ENCODE data around the gene GNE. TPM values are rescaled to one million over a fixed set of nuclear protein-coding genes. Genes with fewer than 3 reads are reported as not detected.
A peak's percentile ranks its signal among the peaks of the same experiment; 100 is the strongest.

The GNE gene
- total RNA-seq, 4 donors from 2014 or later, result 11.0 to 18.5 (median 13.9) TPM

DNA sequence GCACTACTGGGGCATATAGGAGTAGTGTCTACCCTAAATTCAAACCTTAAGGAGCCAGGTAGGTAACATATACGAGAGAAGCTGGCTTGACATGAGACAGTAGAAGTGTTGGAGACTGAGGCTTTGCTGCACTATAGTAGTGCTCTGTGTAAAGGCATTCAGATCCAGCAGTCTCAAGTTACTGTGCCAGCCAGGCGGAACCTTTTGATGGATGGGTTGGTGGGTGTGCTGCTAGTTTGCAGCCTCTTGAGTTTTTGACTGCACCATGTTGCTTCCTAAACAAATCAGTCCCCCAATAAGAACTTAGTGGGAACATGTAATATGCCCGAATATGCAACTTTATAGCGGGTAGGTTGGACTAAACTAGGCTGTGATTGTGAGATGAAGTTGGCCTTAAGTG lies 66.1 kb downstream of the GNE start:
- in situ Hi-C loops (cut with MboI; ENCODE audit: low sequenced_read_pairs in 4 of 4), result loop anchor here in 1 of 4 donors (10.0 kb wide), 1 partner anchor 63 kb away; the partner anchor contains the start of gene GNE
- H3K27ac ChIP-seq, result peak overlapping the region; percentile 89 to 97 (median 91)
- intact Hi-C loops (cut with DNase I; ENCODE audit: low total_unique reads), result loop anchor here (5.0 to 10.0 kb wide), 4 partner anchors 135 to 1205 kb away; partner anchors contain the start of genes CREB3, DNAJB5 and TLN1

DNA sequence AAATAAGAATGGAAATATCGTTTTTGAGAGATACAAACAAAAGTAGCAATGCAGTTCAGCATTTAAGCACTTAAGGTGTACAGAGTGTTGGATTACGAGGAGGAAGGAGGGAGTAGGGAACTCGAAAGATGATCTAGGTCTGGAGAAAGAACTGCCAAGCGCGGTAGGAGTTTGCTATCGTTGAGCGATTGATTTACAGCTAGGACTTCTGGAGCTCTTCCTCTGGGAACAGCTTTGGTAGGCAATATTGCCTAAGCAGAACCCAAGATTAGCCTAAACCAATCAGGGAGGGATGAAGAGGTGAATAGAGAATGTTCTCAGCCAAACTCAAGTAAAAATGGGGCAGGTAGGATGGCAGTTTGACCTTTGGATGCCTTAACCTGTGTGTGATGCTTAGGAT lies 66.6 kb downstream of the GNE start:
- in situ Hi-C loops (cut with MboI; ENCODE audit: low sequenced_read_pairs in 4 of 4) (loop anchor here in 1 of 4 donors (10.0 kb wide), 1 partner anchor 63 kb away; the partner anchor contains the start of gene GNE), intact Hi-C loops (cut with DNase I; ENCODE audit: low total_unique reads) (loop anchor here (2.0 to 10.0 kb wide), 5 partner anchors 136 to 1204 kb away; partner anchors contain the start of genes CREB3, DNAJB5, RNF38 and TLN1)
- peak overlapping the region; percentile 89 to 97 (median 91) for H3K27ac ChIP-seq
- peaks cover 31 to 36% of the 10 kb centered on the region in 2 donors for H3K4me1 ChIP-seq
- DNase-seq (no peak), ATAC-seq (peak; percentile 26 to 29)
- peaks cover 0 to 1% of the 10 kb centered on the region in 2 donors for H3K36me3 ChIP-seq
- TF ChIP-seq POLR2A (IDR thresholded peaks at IDR 0.05), result no peak
- TF ChIP-seq CTCF (IDR thresholded peaks at IDR 0.05 in 4 of 5, conservative IDR thresholded peaks at IDR 0.05 in 1 of 5), result no peak
- H3K4me3 ChIP-seq, result peak overlapping the region; percentile 76 to 92 (median 84)
- no peaks in the 10 kb centered on the region for H3K27me3 ChIP-seq
- H3K9me3 ChIP-seq, result no peaks in the 10 kb centered on the region

More for the DNA sequence above, 66.1 kb downstream of the GNE start:
- Histone ChIP-seq H3K27me3 (no peaks in the 10 kb centered on the region), H3K9me3 (no peaks in the 10 kb centered on the region), H3K4me3 (peak overlapping the region; percentile 76 to 92 (median 84)), H3K4me1 (peaks cover 31 to 36% of the 10 kb centered on the region in 2 donors), H3K36me3 (peaks cover 0 to 6% of the 10 kb centered on the region in 2 donors)
- no peak for ATAC-seq
- TF ChIP-seq POLR2A (IDR thresholded peaks at IDR 0.05) (no peak), CTCF (IDR thresholded peaks at IDR 0.05 in 4 of 5, conservative IDR thresholded peaks at IDR 0.05 in 1 of 5) (no peak)
- no peak for DNase-seq

GRCh38 chr9:36191290-36191645 lies 67.0 kb downstream of the GNE start:
- in situ Hi-C loops (cut with MboI; ENCODE audit: low sequenced_read_pairs in 4 of 4), result loop anchor here in 1 of 4 donors (10.0 kb wide), 1 partner anchor 64 kb away; the partner anchor contains the start of gene GNE
- intact Hi-C loops (cut with DNase I; ENCODE audit: low total_unique reads), result loop anchor here (2.0 to 10.0 kb wide), 5 partner anchors 136 to 1204 kb away; partner anchors contain the start of genes CREB3, DNAJB5, RNF38 and TLN1

More at GRCh38 chr9:36191290-36191645, 67.0 kb downstream of the GNE start:
- ATAC-seq (peak; percentile 12 to 18), DNase-seq (peak in 1 of 2 donors; percentile 30)
- no peaks in the 10 kb centered on the region for H3K36me3 ChIP-seq
- peak overlapping the region; percentile 89 to 97 (median 91) for H3K27ac ChIP-seq
- peak overlapping the region; percentile 76 to 92 (median 84) for H3K4me3 ChIP-seq
- no peaks in the 10 kb centered on the region for H3K9me3 ChIP-seq
- H3K4me1 ChIP-seq, result peaks cover 31 to 36% of the 10 kb centered on the region in 2 donors
- no peaks in the 10 kb centered on the region for H3K27me3 ChIP-seq
- TF ChIP-seq CTCF (IDR thresholded peaks at IDR 0.05 in 4 of 5, conservative IDR thresholded peaks at IDR 0.05 in 1 of 5) (no peak), POLR2A (IDR thresholded peaks at IDR 0.05) (no peak)
